Effector memory CD8-positive, alpha-beta T cell (primary cell): ENCODE data around the gene CYP2C19.
"Not testable (repeated sequence)": the region's sequence is repeated elsewhere in the genome, so short reads cannot be mapped to it uniquely, and the experiment has no call there.

ENCODE experiments used
- ATAC-seq: fragments of 150-1000 bp; cut with Tn5 transposase; replicated peaks from 2 replicates; pipeline ENCODE4 v1.10.0; 2021; ENCODE audit warnings: mild to moderate bottlenecking, moderate library complexity
- DNase-seq, 3 experiments: peaks; one replicate each; pipeline ENCODE4 v3.0.0; 2021
- H3K27ac Mint-ChIP-seq, 2 donors: one replicate each; pipeline ENCODE4 v1.8.0; 2022; ENCODE audit warnings: mild to moderate bottlenecking in 2 of 2, mixed read lengths in 2 of 2, moderate library complexity in 2 of 2
- H3K27me3 Mint-ChIP-seq, 2 donors: one replicate each; pipeline ENCODE4 v1.8.0; 2022; ENCODE audit warnings: mixed read lengths in 2 of 2
- H3K36me3 Mint-ChIP-seq: one replicate; pipeline ENCODE4 v1.8.0; 2022; ENCODE audit warnings: mild to moderate bottlenecking, moderate library complexity, mixed read lengths; ENCODE audit not compliant: insufficient read depth
- H3K4me1 Mint-ChIP-seq, 2 donors: one replicate each; pipeline ENCODE4 v1.8.0; 2022; ENCODE audit warnings: low read depth in 2 of 2, mixed read lengths in 2 of 2
- H3K4me3 Mint-ChIP-seq, 2 donors: one replicate each; pipeline ENCODE4 v1.8.0; 2022; ENCODE audit warnings: mild to moderate bottlenecking in 2 of 2, mixed read lengths in 2 of 2, moderate library complexity in 2 of 2
- H3K9me3 Mint-ChIP-seq, 2 donors: one replicate each; pipeline ENCODE4 v1.8.0; 2022; ENCODE audit warnings: mixed read lengths in 2 of 2
- total RNA-seq, 9 experiments: gene quantifications; one replicate each; lab custom pipeline; 2026; lab: John Stamatoyannopoulos, UW

CYP2C19 gene
- 0 reads per million in 9 experiments for total RNA-seq

GRCh38 chr10:94762393-94762792 lies at the start of gene CYP2C19:
TSS of gene CYP2C19 (plus strand) at chr10:94762681. CDS start at chr10:94762706, 25 bp downstream.
- Mint-ChIP-seq H3K27me3 (no peaks in the 10 kb centered on the region), H3K4me1 (no peaks in the 10 kb centered on the region), H3K27ac (no peak within 1 kb of the TSS), H3K4me3 (no peak within 1 kb of the TSS), H3K9me3 (peaks cover 4 to 8% of the 10 kb centered on the region in 2 donors), H3K36me3 (no peaks in the 10 kb centered on the region)
- no peak for DNase-seq
- ATAC-seq: no peak

DNA sequence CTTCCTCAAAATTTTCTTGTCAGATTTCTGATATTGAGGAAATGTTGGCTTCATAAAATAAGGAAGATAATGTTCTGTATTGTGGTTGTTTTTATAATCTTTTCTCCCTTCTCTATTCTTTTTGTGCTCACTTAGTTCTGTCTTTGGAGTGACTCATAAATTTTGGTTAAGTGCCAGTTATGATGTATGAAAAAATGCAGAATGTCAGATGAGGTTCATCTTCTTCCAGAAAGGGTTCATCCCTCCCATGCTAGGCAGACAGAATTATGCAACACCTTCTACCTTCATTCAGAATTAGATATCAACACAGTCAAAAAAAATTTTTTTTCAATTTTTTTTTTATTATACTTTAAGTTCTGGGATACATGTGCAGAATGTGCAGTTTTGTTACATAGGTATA lies 36.6 kb upstream of the CYP2C19 start:
- H3K27me3 Mint-ChIP-seq: no peaks in the 10 kb centered on the region
- no peak overlapping the region for H3K4me3 Mint-ChIP-seq
- H3K9me3 Mint-ChIP-seq: peaks cover 2 to 14% of the 10 kb centered on the region in 2 donors
- H3K4me1 Mint-ChIP-seq: no peaks in the 10 kb centered on the region
- H3K36me3 Mint-ChIP-seq: no peaks in the 10 kb centered on the region
- DNase-seq (no peak), ATAC-seq (no peak)
- no peak overlapping the region for H3K27ac Mint-ChIP-seq

DNA sequence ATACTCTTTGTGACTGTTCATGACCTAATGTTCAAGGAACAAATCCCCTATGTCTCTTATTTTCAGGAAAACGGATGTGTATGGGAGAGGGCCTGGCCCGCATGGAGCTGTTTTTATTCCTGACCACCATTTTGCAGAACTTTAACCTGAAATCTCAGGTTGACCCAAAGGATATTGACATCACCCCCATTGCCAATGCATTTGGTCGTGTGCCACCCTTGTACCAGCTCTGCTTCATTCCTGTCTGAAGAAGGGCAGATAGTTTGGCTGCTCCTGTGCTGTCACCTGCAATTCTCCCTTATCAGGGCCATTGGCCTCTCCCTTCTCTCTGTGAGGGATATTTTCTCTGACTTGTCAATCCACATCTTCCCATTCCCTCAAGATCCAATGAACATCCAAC lies 27.3 kb upstream of the CYP2C19 start:
- Mint-ChIP-seq H3K27ac (no peak overlapping the region), H3K4me1 (no peaks in the 10 kb centered on the region), H3K4me3 (no peak overlapping the region), H3K36me3 (no peaks in the 10 kb centered on the region), H3K9me3 (peaks cover 6 to 11% of the 10 kb centered on the region in 2 donors), H3K27me3 (no peaks in the 10 kb centered on the region)
- ATAC-seq (no peak), DNase-seq (no peak)

GRCh38 chr10:94738588-94738987 lies 23.9 kb upstream of the CYP2C19 start:
- no peak overlapping the region for H3K27ac Mint-ChIP-seq
- DNase-seq (no peak), ATAC-seq (no peak)
- H3K27me3 Mint-ChIP-seq: no peaks in the 10 kb centered on the region
- H3K4me3 Mint-ChIP-seq: no peak overlapping the region
- no peaks in the 10 kb centered on the region for H3K4me1 Mint-ChIP-seq
- peaks cover 7 to 20% of the 10 kb centered on the region in 2 donors for H3K9me3 Mint-ChIP-seq
- H3K36me3 Mint-ChIP-seq: no peaks in the 10 kb centered on the region

- Mint-ChIP-seq H3K36me3 (peaks cover 5% of the 10 kb centered on the region), H3K27ac (no peak overlapping the region), H3K4me1 (no peaks in the 10 kb centered on the region)
Measured at GRCh38 chr10:94747137-94747536, 15.3 kb upstream of the CYP2C19 start.

DNA sequence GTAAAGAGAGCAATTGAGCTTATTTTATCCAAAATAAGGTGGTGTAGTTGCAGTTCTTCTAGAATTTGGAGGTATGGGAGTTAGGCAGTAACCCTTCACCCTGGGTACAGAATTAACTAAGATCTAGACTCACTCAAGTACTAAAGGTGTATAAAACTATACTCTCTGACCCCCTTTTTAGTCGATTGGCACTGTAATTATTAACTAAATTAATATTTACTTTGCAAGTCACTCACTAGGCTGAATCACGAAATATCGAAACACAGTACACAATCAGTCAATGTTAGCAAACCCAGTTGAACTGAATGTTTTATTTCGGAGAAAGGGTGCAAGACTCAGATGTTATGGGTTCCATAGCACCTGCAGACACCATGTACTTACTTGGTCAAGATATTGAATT lies 14.6 kb upstream of the CYP2C19 start:
- Mint-ChIP-seq H3K36me3 (peaks cover 5% of the 10 kb centered on the region), H3K4me1 (no peaks in the 10 kb centered on the region), H3K27me3 (no peaks in the 10 kb centered on the region), H3K9me3 (peaks cover under 1% of the 10 kb centered on the region in 2 donors), H3K4me3 (no peak overlapping the region), H3K27ac (no peak overlapping the region)
- DNase-seq: no peak
- no peak for ATAC-seq

More at GRCh38 chr10:94747137-94747536, 15.3 kb upstream of the CYP2C19 start:
- no peak for DNase-seq
- Mint-ChIP-seq H3K9me3 (peaks cover 5 to 7% of the 10 kb centered on the region in 2 donors), H3K4me3 (no peak overlapping the region), H3K27me3 (no peaks in the 10 kb centered on the region)
- ATAC-seq: no peak

DNA sequence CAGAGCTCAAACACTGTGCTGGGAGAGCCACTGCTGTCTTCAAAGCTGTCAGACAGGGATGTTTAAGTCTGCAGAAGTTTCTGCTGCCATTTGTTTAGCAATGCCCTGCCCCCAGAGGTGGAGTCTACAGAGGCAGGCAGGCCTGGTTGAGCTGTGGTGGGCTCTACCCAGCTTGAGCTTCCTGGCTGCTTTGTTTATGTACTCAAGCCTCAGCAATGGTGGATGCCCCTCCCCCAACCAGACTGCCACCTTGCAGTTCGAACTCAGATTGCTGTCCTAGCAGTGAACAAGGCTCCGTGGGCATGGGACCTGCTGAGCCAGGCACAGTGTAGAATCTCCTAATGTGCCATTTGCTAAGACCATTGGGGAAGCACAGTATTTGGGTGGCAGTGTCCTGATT lies 4.6 kb upstream of the CYP2C19 start:
- Mint-ChIP-seq H3K36me3 (no peaks in the 10 kb centered on the region), H3K9me3 (peaks cover 0 to 6% of the 10 kb centered on the region in 2 donors)

GRCh38 chr10:94760586-94761178 lies 1.8 kb upstream of the CYP2C19 start:
- H3K9me3 Mint-ChIP-seq: peaks cover 6 to 8% of the 10 kb centered on the region in 2 donors
- no peak for DNase-seq

More for the DNA sequence above, 4.6 kb upstream of the CYP2C19 start:
- no peaks in the 10 kb centered on the region for H3K4me1 Mint-ChIP-seq
- no peaks in the 10 kb centered on the region for H3K27me3 Mint-ChIP-seq
- H3K27ac Mint-ChIP-seq: no peak overlapping the region
- ATAC-seq (no peak), DNase-seq (no peak)
- H3K4me3 Mint-ChIP-seq: no peak overlapping the region

GRCh38 chr10:94775425-94775824 lies 12.9 kb downstream of the CYP2C19 start:
- ATAC-seq, H3K36me3 Mint-ChIP-seq, H3K4me1 Mint-ChIP-seq, H3K27ac Mint-ChIP-seq, H3K4me3 Mint-ChIP-seq, H3K27me3 Mint-ChIP-seq, DNase-seq, H3K9me3 Mint-ChIP-seq: not testable (repeated sequence)

More at GRCh38 chr10:94760586-94761178, 1.8 kb upstream of the CYP2C19 start:
- ATAC-seq: no peak
- Mint-ChIP-seq H3K27ac (no peak overlapping the region), H3K4me1 (no peaks in the 10 kb centered on the region), H3K27me3 (no peaks in the 10 kb centered on the region), H3K4me3 (no peak overlapping the region), H3K36me3 (no peaks in the 10 kb centered on the region)

DNA sequence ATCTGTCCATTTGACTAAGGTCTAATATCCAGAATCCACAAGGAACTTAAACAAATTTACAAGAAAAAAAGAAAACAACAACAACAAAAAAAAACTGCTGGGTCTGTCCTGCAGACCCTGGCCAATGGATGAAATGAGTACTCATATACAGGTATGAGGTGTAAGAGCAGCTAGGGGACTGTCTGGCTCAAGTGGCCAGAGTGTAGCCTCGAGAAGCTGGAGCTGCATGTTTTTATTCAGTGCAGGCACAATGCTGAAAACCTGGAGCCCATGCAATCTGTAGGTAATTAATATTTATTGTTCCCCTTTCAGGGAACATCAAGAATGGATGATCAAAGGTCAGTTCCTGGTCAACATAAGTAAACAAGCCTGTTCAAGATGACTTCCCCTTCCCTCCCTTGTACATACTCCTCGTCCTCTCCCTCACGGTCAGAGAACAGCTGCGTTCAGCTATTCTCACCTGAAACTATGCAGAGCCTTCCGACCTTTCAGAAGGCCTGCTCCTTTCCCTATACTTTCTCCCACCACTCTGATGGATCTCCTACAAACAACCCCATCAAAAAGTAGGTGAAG lies 15.5 kb downstream of the CYP2C19 start:
- H3K27me3 Mint-ChIP-seq: no peaks in the 10 kb centered on the region
- peaks cover 3 to 8% of the 10 kb centered on the region in 2 donors for H3K9me3 Mint-ChIP-seq
- H3K4me1 Mint-ChIP-seq: no peaks in the 10 kb centered on the region
- H3K4me3 Mint-ChIP-seq: no peak overlapping the region
- no peak for DNase-seq
- H3K27ac Mint-ChIP-seq: no peak overlapping the region
- ATAC-seq: no peak
- peaks cover 3% of the 10 kb centered on the region for H3K36me3 Mint-ChIP-seq

- Mint-ChIP-seq H3K4me3 (no peak overlapping the region), H3K4me1 (no peaks in the 10 kb centered on the region), H3K27me3 (no peaks in the 10 kb centered on the region), H3K9me3 (peaks cover 0 to 3% of the 10 kb centered on the region in 2 donors), H3K27ac (no peak overlapping the region), H3K36me3 (peaks cover 3% of the 10 kb centered on the region)
- DNase-seq: no peak
- ATAC-seq: no peak
Measured at GRCh38 chr10:94780844-94781243, 18.4 kb downstream of the CYP2C19 start.

DNA sequence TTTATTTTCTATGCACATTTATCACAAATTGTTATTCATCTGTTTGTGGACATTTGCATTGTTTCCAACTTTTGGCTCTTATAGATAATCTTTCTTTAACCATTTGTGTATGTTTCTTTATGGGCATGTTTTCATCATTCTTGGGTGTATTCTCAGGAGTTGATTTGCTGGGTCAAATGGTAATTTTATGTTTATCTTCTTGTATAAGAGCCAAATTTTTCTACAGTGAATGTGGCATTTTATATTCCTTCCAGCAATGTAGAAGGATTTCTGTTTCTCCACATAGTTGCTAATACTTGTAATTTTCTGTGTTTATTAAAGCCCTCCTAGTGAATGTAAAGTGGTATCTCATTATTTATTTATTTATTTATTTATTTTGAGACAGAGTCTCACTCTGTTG lies 21.8 kb downstream of the CYP2C19 start:
- no peak overlapping the region for H3K4me3 Mint-ChIP-seq
- no peaks in the 10 kb centered on the region for H3K9me3 Mint-ChIP-seq
- H3K4me1 Mint-ChIP-seq: no peaks in the 10 kb centered on the region
- no peak for DNase-seq
- peaks cover 3% of the 10 kb centered on the region for H3K36me3 Mint-ChIP-seq
- ATAC-seq: no peak
- no peak overlapping the region for H3K27ac Mint-ChIP-seq
- no peaks in the 10 kb centered on the region for H3K27me3 Mint-ChIP-seq

DNA sequence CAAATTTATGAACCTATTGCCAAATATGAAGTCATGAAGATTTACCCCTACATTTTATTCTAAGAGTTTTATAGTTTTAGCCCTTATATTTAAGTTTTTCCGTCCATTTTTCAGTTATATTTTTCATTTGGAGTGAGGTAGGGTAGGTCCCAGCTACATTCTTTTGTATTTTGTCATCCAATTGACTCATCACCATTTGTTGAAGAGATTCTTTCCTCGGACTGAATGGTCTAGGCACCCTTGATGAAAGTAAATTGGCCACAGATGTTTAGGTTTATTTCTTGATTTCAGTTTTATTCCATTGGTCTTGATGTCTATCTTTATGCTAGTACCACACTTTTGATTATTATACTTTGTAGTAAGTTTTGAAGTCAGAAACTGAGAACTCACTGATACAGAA lies 22.7 kb downstream of the CYP2C19 start:
- DNase-seq (no peak), ATAC-seq (no peak)
- Mint-ChIP-seq H3K4me3 (no peak overlapping the region), H3K9me3 (no peaks in the 10 kb centered on the region), H3K27ac (no peak overlapping the region), H3K4me1 (no peaks in the 10 kb centered on the region), H3K27me3 (no peaks in the 10 kb centered on the region), H3K36me3 (no peaks in the 10 kb centered on the region)

DNA sequence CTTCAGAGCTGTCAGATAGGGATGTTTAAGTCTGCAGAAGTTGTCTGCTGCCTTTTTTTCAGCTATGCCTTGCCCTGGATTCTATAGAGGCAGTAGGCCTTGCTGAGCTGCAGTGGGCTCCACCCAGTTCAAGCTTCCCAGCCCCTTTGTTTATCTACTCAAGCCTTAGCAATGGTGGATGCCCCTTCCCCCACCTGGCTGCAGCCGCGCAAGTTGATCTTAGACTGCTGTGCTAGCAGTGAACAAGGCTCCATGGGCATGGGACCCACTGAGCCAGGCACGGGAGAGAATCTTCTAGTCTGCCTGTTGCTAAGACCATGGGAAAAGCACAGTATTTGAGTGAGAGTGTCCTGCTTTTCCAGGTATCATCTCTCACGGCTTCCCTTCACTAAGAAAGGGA lies 38.1 kb downstream of the CYP2C19 start:
- not testable (repeated sequence) for H3K4me1 Mint-ChIP-seq, H3K27ac Mint-ChIP-seq, DNase-seq, H3K36me3 Mint-ChIP-seq, ATAC-seq, H3K27me3 Mint-ChIP-seq, H3K4me3 Mint-ChIP-seq
- H3K9me3 Mint-ChIP-seq: peaks cover 9 to 28% of the 10 kb centered on the region in 2 donors
